Esophagus muscularis mucosa (tissue), 4 donors: Measurements from ENCODE around the gene IKZF5. TPM values are rescaled to one million over a fixed set of nuclear protein-coding genes. Genes with fewer than 3 reads are reported as not detected.

Source experiments
- DNase-seq: peaks from one replicate; pipeline ENCODE4 v3.0.0-alpha.2; 2017; ENCODE audit errors: extremely low spot score
- H3K27ac ChIP-seq, 4 donors: fragments of 200-600 bp; sonication (generic); replicated peaks in 1 of 4; 1 replicate in 3 of 4; 2 replicates in 1 of 4; pipeline ENCODE4 v1.5.1; 2016 to 2019; ENCODE audit warnings: mild to moderate bottlenecking in 1 of 4
- H3K27me3 ChIP-seq, 4 donors: fragments of 200-600 bp; sonication (generic); one replicate each; pipeline versions ENCODE4 v1.5.1 to v1.6.0; 2016 to 2019
- H3K36me3 ChIP-seq, 4 donors: fragments of 200-600 bp; sonication (generic); one replicate each; pipeline ENCODE4 v1.5.1; 2016 to 2019
- H3K4me1 ChIP-seq, 4 donors: fragments of 200-600 bp; sonication (generic); one replicate each; pipeline ENCODE4 v1.5.1; 2016 to 2019
- H3K4me3 ChIP-seq, 4 donors: fragments of 200-600 bp; sonication (generic); 1 replicate in 2 of 4; 2 replicates in 2 of 4; pipeline ENCODE4 v1.5.1; 2016 to 2019; ENCODE audit warnings: mild to moderate bottlenecking in 4 of 4, moderate library complexity in 1 of 4
- H3K9me3 ChIP-seq, 4 donors: fragments of 200-600 bp; sonication (generic); 1 replicate in 3 of 4; 2 replicates in 1 of 4; pipeline ENCODE4 v1.5.1; 2016 to 2019
- EP300 ChIP-seq: sonication (generic); formaldehyde crosslinking; IDR thresholded peaks from one replicate; pipeline ENCODE4 v1.6.1; 2017; ENCODE audit warnings: antibody characterized with exemption
- POLR2A ChIP-seq: fragments of 450-650 bp; IDR thresholded peaks from one replicate; pipeline ENCODE4 v1.6.1; 2017; ENCODE audit warnings: antibody characterized with exemption, moderate library complexity, mild to moderate bottlenecking, low read depth
- POLR2AphosphoS5 ChIP-seq, 2 donors: sonication (generic); formaldehyde crosslinking; IDR thresholded peaks; one replicate each; pipeline ENCODE4 v1.6.1; 2017; ENCODE audit warnings: antibody characterized with exemption in 2 of 2
- WGBS: methylation state at CpG from one replicate; pipeline ENCODE4 v1.1.5; 2018; 5-methylcytosine and 5-hydroxymethylcytosine counted together
- intact Hi-C: fragments of 100-400 bp; cut with DNase I; formaldehyde crosslinking; loops from one replicate; pipeline ENCODE4 v1.15.1; 2023
- total RNA-seq, 4 donors: library from RNA; depleted of rRNA; stranded (reverse); fragments of >200 nt; gene quantifications; one replicate each; pipeline versions ENCODE4 v1.1.0 to v1.2.1, GENCODE V29; 2016
- TF ChIP-seq, protein P1 (sequence below), 3 experiments: fragments of 200-600 bp in 2 of 3; fragments of 450-650 bp in 1 of 3; sonication (generic) in 2 of 3; IDR thresholded peaks; one replicate each; pipeline ENCODE4 v1.5.1; 2017 to 2019; ENCODE audit warnings: antibody characterized with exemption in 3 of 3, mild to moderate bottlenecking in 2 of 3, moderate library complexity in 1 of 3

Gene IKZF5
- total RNA-seq, 4 donors from 2014 or later: 5.7 to 12.0 (median 7.2) TPM

DNA sequence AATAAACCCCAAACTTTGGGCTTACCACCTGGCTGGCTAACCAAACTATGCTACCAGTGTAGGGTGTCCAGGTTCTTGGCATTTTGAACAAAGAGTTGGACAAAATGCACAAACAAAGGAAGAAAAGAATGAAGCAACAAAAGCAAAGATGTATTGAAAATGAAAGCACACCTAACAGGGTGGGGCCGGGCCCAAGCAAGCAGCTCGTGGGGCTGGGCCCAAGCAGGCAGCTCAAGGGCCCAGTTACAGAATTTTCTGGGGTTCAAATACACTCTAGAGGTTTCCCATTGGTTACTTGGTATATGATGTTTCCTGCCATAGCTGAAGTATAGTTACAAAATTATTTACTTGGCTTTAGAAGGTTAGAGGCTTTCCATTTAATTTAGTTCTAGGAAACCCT, 15.9 kb upstream of the IKZF5 start:
- Histone ChIP-seq H3K4me3 (no peak overlapping the region), H3K27ac (no peak overlapping the region), H3K4me1 (no peaks in the 10 kb centered on the region), H3K9me3 (no peaks in the 10 kb centered on the region), H3K36me3 (no peaks in the 10 kb centered on the region), H3K27me3 (no peaks in the 10 kb centered on the region)
- WGBS: 85% methylated on average over 2 of the region's 2 CpGs
- intact Hi-C loops: no loop called here
- no peak for TF ChIP-seq POLR2AphosphoS5 (IDR thresholded peaks at IDR 0.05)
- TF ChIP-seq, protein P1, sequence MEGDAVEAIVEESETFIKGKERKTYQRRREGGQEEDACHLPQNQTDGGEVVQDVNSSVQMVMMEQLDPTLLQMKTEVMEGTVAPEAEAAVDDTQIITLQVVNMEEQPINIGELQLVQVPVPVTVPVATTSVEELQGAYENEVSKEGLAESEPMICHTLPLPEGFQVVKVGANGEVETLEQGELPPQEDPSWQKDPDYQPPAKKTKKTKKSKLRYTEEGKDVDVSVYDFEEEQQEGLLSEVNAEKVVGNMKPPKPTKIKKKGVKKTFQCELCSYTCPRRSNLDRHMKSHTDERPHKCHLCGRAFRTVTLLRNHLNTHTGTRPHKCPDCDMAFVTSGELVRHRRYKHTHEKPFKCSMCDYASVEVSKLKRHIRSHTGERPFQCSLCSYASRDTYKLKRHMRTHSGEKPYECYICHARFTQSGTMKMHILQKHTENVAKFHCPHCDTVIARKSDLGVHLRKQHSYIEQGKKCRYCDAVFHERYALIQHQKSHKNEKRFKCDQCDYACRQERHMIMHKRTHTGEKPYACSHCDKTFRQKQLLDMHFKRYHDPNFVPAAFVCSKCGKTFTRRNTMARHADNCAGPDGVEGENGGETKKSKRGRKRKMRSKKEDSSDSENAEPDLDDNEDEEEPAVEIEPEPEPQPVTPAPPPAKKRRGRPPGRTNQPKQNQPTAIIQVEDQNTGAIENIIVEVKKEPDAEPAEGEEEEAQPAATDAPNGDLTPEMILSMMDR (IDR thresholded peaks at IDR 0.05): no peak
- TF ChIP-seq EP300: no peak
- no peak for TF ChIP-seq POLR2A
- DNase-seq: no peak

DNA sequence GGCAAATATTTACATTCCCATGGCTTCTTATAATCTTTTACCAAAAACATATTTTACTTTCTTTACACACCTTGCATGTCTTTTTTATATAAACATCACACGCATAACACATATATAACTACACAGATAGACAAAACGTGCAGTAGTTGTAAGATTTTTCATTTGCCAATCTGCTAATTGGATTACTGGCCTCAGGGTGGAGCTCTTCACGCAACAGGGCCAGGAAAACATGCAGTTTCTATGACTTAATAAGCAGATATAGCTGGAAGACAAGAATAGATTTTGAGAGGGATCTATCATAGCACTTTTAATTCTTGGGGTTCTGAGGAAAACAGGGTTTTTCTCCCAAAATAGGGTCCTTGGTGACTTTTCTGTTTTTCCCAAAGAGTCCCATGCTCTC, 12.9 kb upstream of the IKZF5 start:
- Histone ChIP-seq H3K4me1 (no peaks in the 10 kb centered on the region), H3K27ac (no peak overlapping the region), H3K9me3 (no peaks in the 10 kb centered on the region), H3K4me3 (no peak overlapping the region), H3K27me3 (no peaks in the 10 kb centered on the region), H3K36me3 (no peaks in the 10 kb centered on the region)
- no peak for DNase-seq
- intact Hi-C loops: no loop called here
- WGBS: 78% methylated on average over 3 of the region's 3 CpGs
- TF ChIP-seq EP300: no peak
- no peak for TF ChIP-seq POLR2A
- TF ChIP-seq, protein P1 (IDR thresholded peaks at IDR 0.05): no peak
- no peak for TF ChIP-seq POLR2AphosphoS5 (IDR thresholded peaks at IDR 0.05)

DNA sequence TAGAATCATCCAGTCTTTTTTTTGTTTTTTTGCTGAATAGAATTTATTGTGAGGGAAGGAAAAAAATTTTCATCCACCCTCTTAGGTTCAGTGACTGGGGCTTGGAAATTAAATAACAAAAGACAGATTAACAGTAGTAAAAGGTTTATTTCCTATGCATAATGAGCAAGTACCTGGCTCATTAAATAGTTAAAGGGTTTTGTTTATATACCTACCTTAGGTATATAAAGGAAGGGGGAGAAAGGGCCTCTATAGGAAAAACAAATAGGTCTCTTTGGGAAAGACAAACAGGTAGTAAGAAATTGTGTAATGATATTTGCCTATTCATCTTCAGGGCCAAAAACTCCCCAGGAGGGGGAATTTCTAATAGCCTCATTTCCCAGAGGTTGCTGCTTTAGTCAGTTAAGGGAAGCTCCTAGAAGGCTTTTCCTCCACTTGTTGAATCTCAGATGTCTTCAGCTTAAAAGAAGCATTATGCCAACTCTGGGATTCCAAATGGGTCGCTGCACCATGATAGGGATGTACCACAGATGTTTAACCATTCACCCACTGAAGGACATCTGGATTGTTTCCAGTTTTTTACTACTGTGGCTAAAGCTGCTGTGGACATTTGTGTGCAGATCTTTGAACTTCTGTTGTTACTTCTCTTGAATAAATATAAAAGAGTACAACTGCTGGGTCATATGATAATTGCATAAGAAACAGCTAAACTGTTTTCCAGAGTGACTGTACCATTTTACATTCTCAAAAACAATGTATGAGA, 11.5 kb upstream of the IKZF5 start:
- DNase-seq: no peak
- H3K4me1 ChIP-seq: no peaks in the 10 kb centered on the region
- no peak for TF ChIP-seq POLR2AphosphoS5 (IDR thresholded peaks at IDR 0.05)
- no peak for TF ChIP-seq POLR2A
- TF ChIP-seq, protein P1 (IDR thresholded peaks at IDR 0.05): no peak
- TF ChIP-seq EP300: no peak
- intact Hi-C loops: no loop called here
- WGBS: 100% methylated on average over 1 of the region's 1 CpG
- H3K4me3 ChIP-seq: no peak overlapping the region
- H3K9me3 ChIP-seq: no peaks in the 10 kb centered on the region
- H3K27ac ChIP-seq: no peak overlapping the region
- no peaks in the 10 kb centered on the region for H3K36me3 ChIP-seq
- H3K27me3 ChIP-seq: no peaks in the 10 kb centered on the region

DNA sequence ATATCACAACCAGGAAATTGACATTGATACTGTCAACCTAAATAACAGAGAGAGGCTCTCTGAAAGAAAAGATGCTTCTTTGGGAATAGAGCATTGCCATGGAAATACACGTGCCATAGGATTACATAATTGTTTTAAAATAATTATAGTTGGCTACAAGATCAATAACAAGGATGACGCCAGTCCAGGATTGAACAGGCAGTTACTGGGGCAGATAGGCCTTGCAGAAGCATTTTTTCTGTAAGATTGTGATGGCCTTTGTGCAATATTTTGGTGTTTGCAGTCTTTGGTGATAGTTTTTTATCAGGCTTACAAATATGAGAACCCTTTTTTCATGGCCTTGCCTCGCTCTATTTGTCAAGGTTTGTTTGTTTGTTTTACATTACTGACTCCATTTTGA, 10.7 kb upstream of the IKZF5 start:
- WGBS: 70% methylated on average over 3 of the region's 3 CpGs
- Histone ChIP-seq H3K9me3 (no peaks in the 10 kb centered on the region), H3K36me3 (no peaks in the 10 kb centered on the region), H3K27ac (no peak overlapping the region), H3K27me3 (no peaks in the 10 kb centered on the region), H3K4me3 (no peak overlapping the region), H3K4me1 (no peaks in the 10 kb centered on the region)
- TF ChIP-seq, protein P1 (IDR thresholded peaks at IDR 0.05): no peak
- TF ChIP-seq POLR2A (no peak), POLR2AphosphoS5 (IDR thresholded peaks at IDR 0.05) (no peak), EP300 (no peak)
- intact Hi-C loops: no loop called here
- no peak for DNase-seq

DNA sequence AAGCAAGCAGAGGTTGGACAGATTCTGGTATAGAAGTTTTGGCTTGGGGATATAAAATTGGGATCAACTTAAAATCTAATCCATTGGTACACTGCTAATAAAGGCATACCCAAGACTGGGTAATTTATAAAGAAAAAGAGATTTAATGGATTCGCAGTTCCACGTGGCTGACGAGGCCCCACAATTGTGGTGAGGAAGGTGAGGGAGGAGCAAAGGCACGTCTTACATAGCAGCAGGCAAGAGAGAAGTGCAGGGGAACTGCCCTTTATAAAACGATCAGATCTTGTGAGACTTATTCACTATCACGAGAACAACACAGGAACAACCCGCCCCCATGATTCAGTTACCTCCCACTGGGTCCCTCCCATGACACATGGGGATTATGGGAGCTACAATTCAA, 9.9 kb upstream of the IKZF5 start:
- H3K27ac ChIP-seq: no peak overlapping the region
- 87% methylated on average over 7 of the region's 7 CpGs for whole genome bisulfite sequencing
- no peaks in the 10 kb centered on the region for H3K9me3 ChIP-seq
- TF ChIP-seq EP300: no peak
- TF ChIP-seq, protein P1 (IDR thresholded peaks at IDR 0.05): no peak
- no peak for TF ChIP-seq POLR2A
- TF ChIP-seq POLR2AphosphoS5 (IDR thresholded peaks at IDR 0.05): no peak
- no peaks in the 10 kb centered on the region for H3K4me1 ChIP-seq
- H3K27me3 ChIP-seq: no peaks in the 10 kb centered on the region
- intact Hi-C loops: no loop called here
- no peak overlapping the region for H3K4me3 ChIP-seq
- DNase-seq: no peak
- no peaks in the 10 kb centered on the region for H3K36me3 ChIP-seq
